PC-9 (cell line): Measurements from ENCODE around the gene FAM151A. TPM values are rescaled to one million over a fixed set of nuclear protein-coding genes. Genes with fewer than 3 reads are reported as not detected.

Experiments used
- BruUV-seq: library from RNA; stranded (reverse); fragments of 400-500 nt; replicated peaks from 2 replicates; lab custom pipeline; 2021; lab: Mats Ljungman, UMichigan
- CTCF ChIA-PET: fragments of 300-600 bp; sonication (Branson Sonifier 250); formaldehyde crosslinking; loops from one replicate; lab custom pipeline; 2022; ENCODE audit warnings: antibody characterized with exemption; lab: Charles Lee
- POLR2A ChIA-PET: fragments of 300-600 bp; sonication (Branson Sonifier 250); formaldehyde crosslinking; loops from one replicate; lab custom pipeline; 2022; ENCODE audit warnings: antibody characterized with exemption; ENCODE audit not compliant: unreplicated experiment; lab: Charles Lee
- DNase-seq, 2 experiments: peaks; one replicate each; pipeline versions ENCODE4 v3.0.0 to v3.0.0-alpha.2; 2015 to 2022; ENCODE audit warnings: mixed read lengths in 1 of 2
- H2AFZ ChIP-seq: fragments of 200-600 bp; sonication (generic); 2 replicates; pipeline ENCODE4 v1.8.1; 2017; ENCODE audit warnings: antibody characterized with exemption
- H3F3A ChIP-seq: fragments of 200-600 bp; sonication (generic); 2 replicates; pipeline ENCODE4 v1.8.1; 2017; ENCODE audit warnings: antibody characterized with exemption, mild to moderate bottlenecking, low read depth; ENCODE audit not compliant: insufficient read depth
- H3K27ac ChIP-seq: fragments of 200-600 bp; sonication (generic); 2 replicates; pipeline ENCODE4 v1.6.1; 2016; ENCODE audit warnings: mixed run types
- H3K27me3 ChIP-seq: fragments of 200-600 bp; sonication (generic); 2 replicates; pipeline ENCODE4 v1.6.1; 2016; ENCODE audit warnings: low read depth, mixed run types; ENCODE audit not compliant: insufficient read depth
- H3K36me3 ChIP-seq: fragments of 200-600 bp; sonication (generic); 2 replicates; pipeline ENCODE4 v1.6.1; 2016; ENCODE audit warnings: low read depth, mixed run types
- H3K4me1 ChIP-seq: fragments of 200-600 bp; sonication (generic); replicated peaks from 2 replicates; pipeline ENCODE4 v1.6.1; 2016; ENCODE audit warnings: mixed run types; ENCODE audit not compliant: insufficient read depth
- H3K4me2 ChIP-seq: fragments of 200-600 bp; sonication (generic); 2 replicates; pipeline ENCODE4 v1.6.1; 2017; ENCODE audit warnings: mixed run types
- H3K4me3 ChIP-seq: fragments of 200-600 bp; sonication (generic); 2 replicates; pipeline ENCODE4 v1.6.1; 2016; ENCODE audit warnings: mixed run types
- H3K79me2 ChIP-seq: fragments of 200-600 bp; sonication (generic); 2 replicates; pipeline ENCODE4 v1.6.1; 2017; ENCODE audit warnings: low read depth, mixed run types
- H3K9me2 ChIP-seq: fragments of 200-600 bp; sonication (generic); 2 replicates; pipeline ENCODE4 v1.8.1; 2017; ENCODE audit warnings: mild to moderate bottlenecking; ENCODE audit not compliant: insufficient read depth
- H3K9me3 ChIP-seq: fragments of 200-600 bp; sonication (generic); 2 replicates; pipeline ENCODE4 v1.8.1; 2016; ENCODE audit warnings: low read depth; ENCODE audit not compliant: insufficient read depth
- H4K20me1 ChIP-seq: fragments of 200-600 bp; sonication (generic); 2 replicates; pipeline ENCODE4 v1.8.1; 2017; ENCODE audit not compliant: insufficient read depth
- EZH2 ChIP-seq: fragments of 200-600 bp; sonication (generic); IDR thresholded peaks from 2 replicates; pipeline ENCODE4 v1.8.0; 2017; ENCODE audit warnings: antibody characterized with exemption, low read depth
- intact Hi-C: fragments of 100-400 bp; cut with micrococcal nuclease; formaldehyde crosslinking; loops from one replicate; pipeline ENCODE4 v1.10.0; 2022; ENCODE audit not compliant: unreplicated experiment
- total RNA-seq: library from RNA; stranded (reverse); gene quantifications from 2 replicates; pipeline ENCODE4 v1.2.3, GENCODE V29; 2021
- TF ChIP-seq, protein P1 (sequence below): fragments of 200-600 bp; sonication (generic); conservative IDR thresholded peaks from 2 replicates; pipeline ENCODE4 v1.6.1; 2017; ENCODE audit warnings: mixed run types, antibody characterized with exemption, mild to moderate bottlenecking, moderate library complexity

Gene FAM151A
- total RNA-seq, 1 experiment from 2014 or later, result not detected

DNA sequence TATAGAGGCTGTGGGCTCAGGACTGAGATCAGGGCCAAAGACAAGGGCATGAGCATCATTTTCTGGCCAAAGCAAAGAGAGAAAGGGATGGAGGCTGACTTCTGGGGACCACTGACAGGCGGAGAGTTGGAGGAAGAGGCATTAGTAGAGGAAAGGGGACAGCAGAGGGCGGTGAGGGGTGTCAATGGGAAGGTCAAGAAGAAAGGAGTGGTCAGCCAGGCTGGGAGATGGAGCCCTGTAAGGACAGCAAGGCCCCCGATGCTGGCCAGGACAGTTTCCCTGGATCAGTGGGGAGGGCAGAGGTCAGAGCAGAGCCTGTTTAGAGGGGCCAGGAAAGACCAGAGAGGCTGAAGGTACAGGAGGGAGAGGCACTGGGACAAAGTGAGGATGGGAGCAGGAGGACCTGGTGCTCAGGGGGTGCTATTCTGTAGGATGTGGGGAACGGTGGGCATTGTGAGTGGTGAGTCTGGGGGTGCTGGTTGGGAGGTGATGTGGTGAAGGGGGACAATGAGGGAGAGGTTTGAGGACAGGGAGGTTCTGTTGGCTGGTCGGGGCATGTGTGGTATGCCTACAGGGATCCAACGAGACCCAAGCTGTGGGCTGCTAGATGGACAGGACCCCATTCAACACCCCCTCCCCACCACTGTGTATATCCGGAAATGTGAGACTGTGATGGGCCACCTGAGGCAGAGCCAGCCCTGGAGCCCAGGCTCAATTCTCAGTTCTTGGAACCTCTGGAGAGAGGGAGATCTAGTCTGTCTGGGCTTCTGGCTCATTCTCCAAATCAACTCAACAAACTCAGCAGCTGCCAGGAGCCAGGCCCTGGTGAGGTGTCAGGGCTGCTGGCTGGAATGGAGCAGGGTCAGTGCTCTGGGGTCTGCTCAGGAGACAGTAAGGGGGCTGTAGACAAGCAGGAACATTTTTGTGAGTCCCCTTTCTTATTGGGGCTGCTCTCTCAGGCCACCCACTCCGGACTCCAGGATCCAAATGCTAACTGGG lies 1.4 kb upstream of the FAM151A start:
- Histone ChIP-seq H4K20me1 (no peaks in the 10 kb centered on the region), H3K4me2 (no peak overlapping the region), H3K27ac (no peak overlapping the region), H3K27me3 (peaks cover 25% of the 10 kb centered on the region), H3K36me3 (no peaks in the 10 kb centered on the region), H3K9me2 (no peaks in the 10 kb centered on the region), H3K9me3 (no peaks in the 10 kb centered on the region), H3K4me1 (no peaks in the 10 kb centered on the region), H3F3A (no peaks in the 10 kb centered on the region), H3K79me2 (no peaks in the 10 kb centered on the region), H2AFZ (no peak overlapping the region), H3K4me3 (no peak overlapping the region)
- POLR2A ChIA-PET, result no interaction called here
- intact Hi-C loops, result no loop called here
- BruUV-seq, result no TSS peak
- no peak for DNase-seq
- no peak for TF ChIP-seq EZH2
- TF ChIP-seq, protein P1, sequence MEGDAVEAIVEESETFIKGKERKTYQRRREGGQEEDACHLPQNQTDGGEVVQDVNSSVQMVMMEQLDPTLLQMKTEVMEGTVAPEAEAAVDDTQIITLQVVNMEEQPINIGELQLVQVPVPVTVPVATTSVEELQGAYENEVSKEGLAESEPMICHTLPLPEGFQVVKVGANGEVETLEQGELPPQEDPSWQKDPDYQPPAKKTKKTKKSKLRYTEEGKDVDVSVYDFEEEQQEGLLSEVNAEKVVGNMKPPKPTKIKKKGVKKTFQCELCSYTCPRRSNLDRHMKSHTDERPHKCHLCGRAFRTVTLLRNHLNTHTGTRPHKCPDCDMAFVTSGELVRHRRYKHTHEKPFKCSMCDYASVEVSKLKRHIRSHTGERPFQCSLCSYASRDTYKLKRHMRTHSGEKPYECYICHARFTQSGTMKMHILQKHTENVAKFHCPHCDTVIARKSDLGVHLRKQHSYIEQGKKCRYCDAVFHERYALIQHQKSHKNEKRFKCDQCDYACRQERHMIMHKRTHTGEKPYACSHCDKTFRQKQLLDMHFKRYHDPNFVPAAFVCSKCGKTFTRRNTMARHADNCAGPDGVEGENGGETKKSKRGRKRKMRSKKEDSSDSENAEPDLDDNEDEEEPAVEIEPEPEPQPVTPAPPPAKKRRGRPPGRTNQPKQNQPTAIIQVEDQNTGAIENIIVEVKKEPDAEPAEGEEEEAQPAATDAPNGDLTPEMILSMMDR, result no peak
- CTCF ChIA-PET, result no interaction called here

DNA sequence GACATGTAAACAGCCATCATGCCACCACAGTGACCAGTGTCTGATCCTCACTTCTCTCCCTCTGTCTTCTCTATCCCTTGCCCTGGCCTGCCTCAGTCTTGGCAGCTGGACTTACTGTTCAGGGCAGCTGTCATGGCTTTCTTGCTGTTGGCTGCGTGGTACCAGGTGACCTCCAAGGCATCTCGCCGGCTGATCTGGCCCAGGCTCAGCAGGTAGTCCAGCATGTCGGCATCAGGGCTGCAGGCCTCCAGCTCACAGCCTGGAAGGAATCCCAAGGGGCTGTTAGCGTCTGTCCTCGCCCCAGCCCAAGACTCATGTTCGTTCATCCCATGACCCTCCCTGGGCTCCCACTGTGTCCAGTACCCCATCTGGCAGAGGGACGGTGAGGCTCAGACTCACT lies 3.6 kb downstream of the FAM151A start:
- peaks cover 20% of the 10 kb centered on the region; the same call in 1 of the 2 replicates for H3K27me3 ChIP-seq
- ChIA-PET CTCF (no interaction called here), POLR2A (no interaction called here)
- BruUV-seq, result no TSS peak
- TF ChIP-seq, protein P1, result no peak
- TF ChIP-seq EZH2, result no peak
- H2AFZ ChIP-seq, result no peak overlapping the region
- no peaks in the 10 kb centered on the region for H4K20me1 ChIP-seq
- no peaks in the 10 kb centered on the region for H3K36me3 ChIP-seq
- no peaks in the 10 kb centered on the region for H3F3A ChIP-seq
- H3K4me2 ChIP-seq, result no peak overlapping the region
- no peaks in the 10 kb centered on the region for H3K9me3 ChIP-seq
- H3K79me2 ChIP-seq, result no peaks in the 10 kb centered on the region
- H3K4me1 ChIP-seq, result no peaks in the 10 kb centered on the region
- intact Hi-C loops, result no loop called here
- H3K27ac ChIP-seq, result no peak overlapping the region
- H3K9me2 ChIP-seq, result no peaks in the 10 kb centered on the region
- DNase-seq, result no peak
- no peak overlapping the region for H3K4me3 ChIP-seq

DNA sequence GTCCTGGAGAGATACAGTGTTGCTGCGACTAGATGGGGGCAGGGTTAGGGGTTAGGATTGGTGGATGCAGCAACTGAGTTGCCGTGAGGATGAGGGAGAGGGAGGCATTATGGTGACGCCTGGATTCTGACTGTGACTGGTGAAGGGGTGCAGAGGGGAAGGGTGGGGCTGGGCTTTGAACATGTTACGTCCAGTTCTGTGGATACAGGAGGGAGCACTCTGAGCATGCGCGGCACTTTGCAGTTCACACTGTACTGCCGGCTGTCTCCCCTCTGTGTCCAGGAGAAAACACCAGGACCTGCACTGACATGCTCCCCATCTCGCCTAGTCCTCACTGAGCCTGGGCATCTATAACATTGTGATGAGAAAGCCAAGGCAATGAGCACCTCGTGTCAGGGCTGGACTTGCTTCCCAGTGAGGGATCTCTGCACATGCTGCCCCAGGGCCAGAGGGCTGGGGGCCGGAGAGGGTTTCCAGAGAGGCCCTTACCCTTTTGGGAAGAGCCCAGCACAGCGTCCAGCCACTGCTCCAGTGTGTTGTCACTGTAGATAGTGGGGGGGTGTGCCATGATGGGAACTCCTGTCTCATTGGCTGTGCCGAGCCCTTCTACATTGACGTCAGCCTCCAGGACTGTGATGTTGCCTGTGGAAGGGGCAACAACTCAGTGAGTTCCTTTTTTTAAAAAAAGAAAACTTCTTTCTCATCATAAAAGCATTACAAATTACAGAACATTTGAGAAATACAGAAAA lies 7.6 kb downstream of the FAM151A start:
- DNase-seq, result no peak
- ChIA-PET CTCF (no interaction called here), POLR2A (interaction anchor here (0.7 kb wide), 1 partner anchor 36 kb away, joined by 3 read pairs; no protein-coding TSS in a partner anchor)
- intact Hi-C loops, result no loop called here
- H3K4me1 ChIP-seq, result no peaks in the 10 kb centered on the region
- H4K20me1 ChIP-seq, result no peaks in the 10 kb centered on the region
- BruUV-seq, result no TSS peak
- no peaks in the 10 kb centered on the region for H3K36me3 ChIP-seq
- no peaks in the 10 kb centered on the region for H3F3A ChIP-seq
- no peaks in the 10 kb centered on the region for H3K9me2 ChIP-seq
- no peak overlapping the region for H2AFZ ChIP-seq
- H3K27ac ChIP-seq, result no peak overlapping the region
- no peak for TF ChIP-seq EZH2
- TF ChIP-seq, protein P1, result no peak
- no peak overlapping the region for H3K4me2 ChIP-seq
- H3K27me3 ChIP-seq, result 0 out of 2 replicates have a peak, but pooled peaks cover 4% of the 10 kb centered on the region
- H3K9me3 ChIP-seq, result no peaks in the 10 kb centered on the region
- no peaks in the 10 kb centered on the region for H3K79me2 ChIP-seq
- H3K4me3 ChIP-seq, result no peak overlapping the region
